ENCODE measurements around the gene DNAJC5G.

DNA sequence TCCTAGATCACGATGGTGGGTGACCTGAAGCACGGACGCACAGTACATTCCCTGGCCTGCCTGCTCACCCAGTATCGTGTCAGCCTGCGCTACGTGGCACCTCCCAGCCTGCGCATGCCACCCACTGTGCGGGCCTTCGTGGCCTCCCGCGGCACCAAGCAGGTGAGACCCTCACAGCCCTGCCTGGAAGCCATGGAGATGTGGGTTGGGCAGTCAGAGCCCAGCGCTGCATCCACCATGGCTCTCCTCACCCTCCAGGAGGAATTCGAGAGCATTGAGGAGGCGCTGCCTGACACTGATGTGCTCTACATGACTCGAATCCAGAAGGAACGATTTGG lies 32.6 kb upstream of the DNAJC5G start:
- TF ChIP-seq, protein P1, sequence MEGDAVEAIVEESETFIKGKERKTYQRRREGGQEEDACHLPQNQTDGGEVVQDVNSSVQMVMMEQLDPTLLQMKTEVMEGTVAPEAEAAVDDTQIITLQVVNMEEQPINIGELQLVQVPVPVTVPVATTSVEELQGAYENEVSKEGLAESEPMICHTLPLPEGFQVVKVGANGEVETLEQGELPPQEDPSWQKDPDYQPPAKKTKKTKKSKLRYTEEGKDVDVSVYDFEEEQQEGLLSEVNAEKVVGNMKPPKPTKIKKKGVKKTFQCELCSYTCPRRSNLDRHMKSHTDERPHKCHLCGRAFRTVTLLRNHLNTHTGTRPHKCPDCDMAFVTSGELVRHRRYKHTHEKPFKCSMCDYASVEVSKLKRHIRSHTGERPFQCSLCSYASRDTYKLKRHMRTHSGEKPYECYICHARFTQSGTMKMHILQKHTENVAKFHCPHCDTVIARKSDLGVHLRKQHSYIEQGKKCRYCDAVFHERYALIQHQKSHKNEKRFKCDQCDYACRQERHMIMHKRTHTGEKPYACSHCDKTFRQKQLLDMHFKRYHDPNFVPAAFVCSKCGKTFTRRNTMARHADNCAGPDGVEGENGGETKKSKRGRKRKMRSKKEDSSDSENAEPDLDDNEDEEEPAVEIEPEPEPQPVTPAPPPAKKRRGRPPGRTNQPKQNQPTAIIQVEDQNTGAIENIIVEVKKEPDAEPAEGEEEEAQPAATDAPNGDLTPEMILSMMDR (IDR thresholded peaks at IDR 0.05), result no peak
- no peak for TF ChIP-seq POLR2A (IDR thresholded peaks at IDR 0.05)
